GM23338 (cell line): ENCODE data around the gene NUP43. TPM values are rescaled to one million over a fixed set of nuclear protein-coding genes. Genes with fewer than 3 reads are reported as not detected.

Experiments
- ATAC-seq: fragments of 200-7000 bp; cut with Tn5 transposase; 3 replicates; pipeline ENCODE4 v1.9.1; 2020
- DNase-seq: peaks from one replicate; pipeline ENCODE4 v3.0.0-alpha.2; 2015; ENCODE audit warnings: low spot score
- H2AFZ ChIP-seq: fragments of 200-600 bp; sonication (generic); 2 replicates; pipeline ENCODE4 v1.8.0; 2016; ENCODE audit warnings: antibody characterized with exemption, mild to moderate bottlenecking, moderate library complexity
- H3F3A ChIP-seq: fragments of 200-600 bp; sonication (generic); replicated peaks from 2 replicates; pipeline ENCODE4 v1.8.0; 2017; ENCODE audit warnings: antibody characterized with exemption, mixed run types, low read depth
- H3K27ac ChIP-seq: fragments of 200-600 bp; sonication (generic); 2 replicates; pipeline ENCODE4 v1.6.1; 2016; ENCODE audit warnings: low read depth
- H3K27me3 ChIP-seq: fragments of 200-600 bp; sonication (generic); 2 replicates; pipeline ENCODE4 v1.8.0; 2016; ENCODE audit warnings: mild to moderate bottlenecking, mixed run types, moderate library complexity; ENCODE audit not compliant: insufficient read depth
- H3K36me3 ChIP-seq: fragments of 200-600 bp; sonication (generic); 2 replicates; pipeline ENCODE4 v1.8.0; 2016; ENCODE audit warnings: mild to moderate bottlenecking; ENCODE audit not compliant: insufficient read depth
- H3K4me1 ChIP-seq: fragments of 200-600 bp; sonication (generic); 2 replicates; pipeline ENCODE4 v1.8.0; 2016; ENCODE audit warnings: mild to moderate bottlenecking, moderate library complexity; ENCODE audit not compliant: insufficient read depth
- H3K4me2 ChIP-seq: fragments of 200-600 bp; sonication (generic); 2 replicates; pipeline ENCODE4 v1.7.1; 2017; ENCODE audit warnings: mixed run types
- H3K4me3 ChIP-seq: fragments of 200-600 bp; sonication (generic); 2 replicates; pipeline ENCODE4 v1.6.1; 2016; ENCODE audit warnings: mixed run types
- H3K79me2 ChIP-seq: fragments of 200-600 bp; sonication (generic); replicated peaks from 2 replicates; pipeline ENCODE4 v1.8.0; 2017; ENCODE audit warnings: mild to moderate bottlenecking; ENCODE audit not compliant: insufficient read depth
- H3K9me2 ChIP-seq: fragments of 200-600 bp; sonication (generic); 2 replicates; pipeline ENCODE4 v1.8.0; 2017; ENCODE audit not compliant: insufficient read depth
- H4K20me1 ChIP-seq: fragments of 200-600 bp; sonication (generic); replicated peaks from 2 replicates; pipeline ENCODE4 v1.8.0; 2017; ENCODE audit warnings: mild to moderate bottlenecking; ENCODE audit not compliant: insufficient read depth
- H3K27ac Mint-ChIP-seq: 2 replicates; pipeline ENCODE4 v1.8.0; 2020; ENCODE audit warnings: inconsistent platforms, mild to moderate bottlenecking, moderate library complexity, mixed read lengths
- H3K27me3 Mint-ChIP-seq: 3 replicates; pipeline ENCODE4 v1.8.0; 2022; ENCODE audit warnings: low read depth, mild to moderate bottlenecking, moderate library complexity, mixed read lengths, inconsistent platforms; ENCODE audit not compliant: insufficient read depth, poor library complexity
- H3K36me3 Mint-ChIP-seq: 3 replicates; pipeline ENCODE4 v1.8.0; 2021; ENCODE audit warnings: low read depth, mild to moderate bottlenecking, inconsistent platforms, moderate library complexity, mixed read lengths
- H3K4me1 Mint-ChIP-seq: 3 replicates; pipeline ENCODE4 v1.8.0; 2020; ENCODE audit warnings: mild to moderate bottlenecking, inconsistent platforms, mixed read lengths
- H3K4me3 Mint-ChIP-seq: 3 replicates; pipeline ENCODE4 v1.8.0; 2021; ENCODE audit warnings: moderate library complexity, mild to moderate bottlenecking, inconsistent platforms, mixed read lengths
- H3K9me3 Mint-ChIP-seq: 3 replicates; pipeline ENCODE4 v1.8.0; 2020; ENCODE audit warnings: moderate library complexity, mild to moderate bottlenecking, inconsistent platforms, mixed read lengths
- CREB1 ChIP-seq: fragments of 250-450 bp; sonication (Bioruptor Pico); IDR thresholded peaks from 2 replicates; pipeline ENCODE4 v1.5.0; 2020; ENCODE audit warnings: low read depth, mild to moderate bottlenecking, moderate library complexity
- EZH2 ChIP-seq: fragments of 200-600 bp; sonication (generic); IDR thresholded peaks from one replicate; pipeline ENCODE4 v1.8.0; 2017; ENCODE audit warnings: antibody characterized with exemption, mild to moderate bottlenecking, low read depth; ENCODE audit not compliant: unreplicated experiment
- EZH2phosphoT487 ChIP-seq: fragments of 200-600 bp; sonication (generic); IDR thresholded peaks from one replicate; pipeline ENCODE4 v1.8.1; 2018; ENCODE audit warnings: antibody characterized with exemption; ENCODE audit not compliant: unreplicated experiment
- JUNB ChIP-seq: IDR thresholded peaks from one replicate; pipeline ENCODE4 v1.6.1; 2016; ENCODE audit warnings: antibody characterized with exemption; ENCODE audit not compliant: unreplicated experiment
- NANOG ChIP-seq: IDR thresholded peaks from 2 replicates; pipeline ENCODE4 v1.6.1; 2016; ENCODE audit warnings: antibody characterized with exemption, borderline replicate concordance
- POLR2AphosphoS5 ChIP-seq: IDR thresholded peaks from 2 replicates; pipeline ENCODE4 v1.6.1; 2016; ENCODE audit warnings: antibody characterized with exemption, low read depth
- STAT1 ChIP-seq: IDR thresholded peaks from one replicate; pipeline ENCODE4 v1.6.1; 2016; ENCODE audit warnings: antibody characterized with exemption; ENCODE audit not compliant: unreplicated experiment
- ZNF114 ChIP-seq: fragments of 250-450 bp; sonication (Bioruptor Pico); IDR thresholded peaks from 2 replicates; pipeline ENCODE4 v1.5.0; 2020; ENCODE audit warnings: mild to moderate bottlenecking, moderate library complexity
- ZNF331 ChIP-seq: fragments of 250-450 bp; sonication (Bioruptor Pico); IDR thresholded peaks from 2 replicates; pipeline ENCODE4 v1.5.0; 2020; ENCODE audit warnings: low read depth, mild to moderate bottlenecking, moderate library complexity
- polyA plus RNA-seq: library from polyadenylated mRNA; unstranded; fragments of >200 nt; fragmentation: Nextera tagmentation; extraction: Ambion mirVana; gene quantifications from 2 replicates; pipeline ENCODE4 v1.2.1, GENCODE V29; 2016
- total RNA-seq: library from RNA; depleted of rRNA; stranded (reverse); fragments of >200 nt; shearing (Covaris generic); gene quantifications from 2 replicates; pipeline ENCODE4 v1.2.3, GENCODE V29; 2014
- TF ChIP-seq, protein P1 (sequence below): IDR thresholded peaks from 2 replicates; pipeline ENCODE4 v1.6.1; 2016; ENCODE audit warnings: antibody characterized with exemption
- TF ChIP-seq, protein P2 (sequence below): IDR thresholded peaks from one replicate; pipeline ENCODE4 v1.6.1; 2018; ENCODE audit warnings: antibody characterized with exemption; ENCODE audit not compliant: unreplicated experiment
- TF ChIP-seq, protein P3 (sequence below), 2 experiments: fragments of 200-600 bp in 1 of 2; sonication (generic) in 1 of 2; conservative IDR thresholded peaks; 2 replicates each; pipeline versions ENCODE4 v1.5.1 to v1.6.1; 2016 to 2017; ENCODE audit warnings: antibody characterized with exemption in 2 of 2, low read depth in 2 of 2, mild to moderate bottlenecking in 2 of 2, moderate library complexity in 1 of 2
- TF ChIP-seq, protein P4 (sequence below): fragments of 250-450 bp; sonication (Bioruptor Pico); IDR thresholded peaks from 2 replicates; pipeline ENCODE4 v1.5.0; 2020; ENCODE audit warnings: mild to moderate bottlenecking, moderate library complexity

The NUP43 gene
- total and polyA plus RNA-seq, 2 experiments from 2014 or later = 23.4 to 71.8 TPM

DNA sequence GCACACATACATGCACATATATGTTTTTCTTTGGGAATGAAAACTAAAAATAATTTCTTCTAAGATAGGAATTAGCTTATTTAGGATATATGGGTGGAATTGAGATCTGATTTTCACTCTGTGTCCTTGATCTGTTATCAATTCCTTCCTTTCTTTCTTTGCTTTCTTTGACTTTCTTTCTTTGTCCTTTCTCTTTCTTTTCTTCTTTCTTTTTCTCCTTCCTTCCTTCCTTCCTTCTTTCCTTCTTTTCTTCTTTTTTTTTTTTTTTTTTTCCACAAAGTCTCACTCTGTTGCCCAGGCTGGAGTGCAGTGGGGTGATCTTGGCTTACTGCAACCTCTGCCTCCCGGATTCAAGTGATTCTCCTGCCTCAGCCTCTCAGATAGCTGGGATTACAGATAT, 31.3 kb upstream of the NUP43 start:
- Histone ChIP-seq H3K27me3 (no peaks in the 10 kb centered on the region), H3K4me1 (no peaks in the 10 kb centered on the region), H2AFZ (no peak overlapping the region), H4K20me1 (peaks cover 7% of the 10 kb centered on the region), H3F3A (no peaks in the 10 kb centered on the region), H3K9me2 (no peaks in the 10 kb centered on the region), H3K36me3 (peaks cover 12% of the 10 kb centered on the region), H3K27ac (no peak overlapping the region), H3K4me2 (no peak overlapping the region), H3K79me2 (no peaks in the 10 kb centered on the region; the same call in 1 of the 2 replicates), H3K4me3 (no peak overlapping the region)
- ATAC-seq (no peak), DNase-seq (no peak)
- H3K4me3 Mint-ChIP-seq = no peak overlapping the region
- H3K9me3 Mint-ChIP-seq = no peaks in the 10 kb centered on the region
- no peak overlapping the region for H3K27ac Mint-ChIP-seq
- no peaks in the 10 kb centered on the region for H3K4me1 Mint-ChIP-seq
- peaks cover 29% of the 10 kb centered on the region for H3K36me3 Mint-ChIP-seq
- peaks cover 1% of the 10 kb centered on the region for H3K27me3 Mint-ChIP-seq
- TF ChIP-seq EZH2 = no peak
- no peak for TF ChIP-seq ZNF331
- TF ChIP-seq, protein P1, sequence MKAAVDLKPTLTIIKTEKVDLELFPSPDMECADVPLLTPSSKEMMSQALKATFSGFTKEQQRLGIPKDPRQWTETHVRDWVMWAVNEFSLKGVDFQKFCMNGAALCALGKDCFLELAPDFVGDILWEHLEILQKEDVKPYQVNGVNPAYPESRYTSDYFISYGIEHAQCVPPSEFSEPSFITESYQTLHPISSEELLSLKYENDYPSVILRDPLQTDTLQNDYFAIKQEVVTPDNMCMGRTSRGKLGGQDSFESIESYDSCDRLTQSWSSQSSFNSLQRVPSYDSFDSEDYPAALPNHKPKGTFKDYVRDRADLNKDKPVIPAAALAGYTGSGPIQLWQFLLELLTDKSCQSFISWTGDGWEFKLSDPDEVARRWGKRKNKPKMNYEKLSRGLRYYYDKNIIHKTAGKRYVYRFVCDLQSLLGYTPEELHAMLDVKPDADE = no peak
- no peak for TF ChIP-seq EZH2phosphoT487
- TF ChIP-seq, protein P2, sequence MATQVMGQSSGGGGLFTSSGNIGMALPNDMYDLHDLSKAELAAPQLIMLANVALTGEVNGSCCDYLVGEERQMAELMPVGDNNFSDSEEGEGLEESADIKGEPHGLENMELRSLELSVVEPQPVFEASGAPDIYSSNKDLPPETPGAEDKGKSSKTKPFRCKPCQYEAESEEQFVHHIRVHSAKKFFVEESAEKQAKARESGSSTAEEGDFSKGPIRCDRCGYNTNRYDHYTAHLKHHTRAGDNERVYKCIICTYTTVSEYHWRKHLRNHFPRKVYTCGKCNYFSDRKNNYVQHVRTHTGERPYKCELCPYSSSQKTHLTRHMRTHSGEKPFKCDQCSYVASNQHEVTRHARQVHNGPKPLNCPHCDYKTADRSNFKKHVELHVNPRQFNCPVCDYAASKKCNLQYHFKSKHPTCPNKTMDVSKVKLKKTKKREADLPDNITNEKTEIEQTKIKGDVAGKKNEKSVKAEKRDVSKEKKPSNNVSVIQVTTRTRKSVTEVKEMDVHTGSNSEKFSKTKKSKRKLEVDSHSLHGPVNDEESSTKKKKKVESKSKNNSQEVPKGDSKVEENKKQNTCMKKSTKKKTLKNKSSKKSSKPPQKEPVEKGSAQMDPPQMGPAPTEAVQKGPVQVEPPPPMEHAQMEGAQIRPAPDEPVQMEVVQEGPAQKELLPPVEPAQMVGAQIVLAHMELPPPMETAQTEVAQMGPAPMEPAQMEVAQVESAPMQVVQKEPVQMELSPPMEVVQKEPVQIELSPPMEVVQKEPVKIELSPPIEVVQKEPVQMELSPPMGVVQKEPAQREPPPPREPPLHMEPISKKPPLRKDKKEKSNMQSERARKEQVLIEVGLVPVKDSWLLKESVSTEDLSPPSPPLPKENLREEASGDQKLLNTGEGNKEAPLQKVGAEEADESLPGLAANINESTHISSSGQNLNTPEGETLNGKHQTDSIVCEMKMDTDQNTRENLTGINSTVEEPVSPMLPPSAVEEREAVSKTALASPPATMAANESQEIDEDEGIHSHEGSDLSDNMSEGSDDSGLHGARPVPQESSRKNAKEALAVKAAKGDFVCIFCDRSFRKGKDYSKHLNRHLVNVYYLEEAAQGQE = no peak
- TF ChIP-seq NANOG = no peak
- TF ChIP-seq, protein P3, sequence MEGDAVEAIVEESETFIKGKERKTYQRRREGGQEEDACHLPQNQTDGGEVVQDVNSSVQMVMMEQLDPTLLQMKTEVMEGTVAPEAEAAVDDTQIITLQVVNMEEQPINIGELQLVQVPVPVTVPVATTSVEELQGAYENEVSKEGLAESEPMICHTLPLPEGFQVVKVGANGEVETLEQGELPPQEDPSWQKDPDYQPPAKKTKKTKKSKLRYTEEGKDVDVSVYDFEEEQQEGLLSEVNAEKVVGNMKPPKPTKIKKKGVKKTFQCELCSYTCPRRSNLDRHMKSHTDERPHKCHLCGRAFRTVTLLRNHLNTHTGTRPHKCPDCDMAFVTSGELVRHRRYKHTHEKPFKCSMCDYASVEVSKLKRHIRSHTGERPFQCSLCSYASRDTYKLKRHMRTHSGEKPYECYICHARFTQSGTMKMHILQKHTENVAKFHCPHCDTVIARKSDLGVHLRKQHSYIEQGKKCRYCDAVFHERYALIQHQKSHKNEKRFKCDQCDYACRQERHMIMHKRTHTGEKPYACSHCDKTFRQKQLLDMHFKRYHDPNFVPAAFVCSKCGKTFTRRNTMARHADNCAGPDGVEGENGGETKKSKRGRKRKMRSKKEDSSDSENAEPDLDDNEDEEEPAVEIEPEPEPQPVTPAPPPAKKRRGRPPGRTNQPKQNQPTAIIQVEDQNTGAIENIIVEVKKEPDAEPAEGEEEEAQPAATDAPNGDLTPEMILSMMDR (conservative IDR thresholded peaks at IDR 0.05; ENCODE audit: low read depth in 2 of 2) = no peak
- TF ChIP-seq, protein P4, sequence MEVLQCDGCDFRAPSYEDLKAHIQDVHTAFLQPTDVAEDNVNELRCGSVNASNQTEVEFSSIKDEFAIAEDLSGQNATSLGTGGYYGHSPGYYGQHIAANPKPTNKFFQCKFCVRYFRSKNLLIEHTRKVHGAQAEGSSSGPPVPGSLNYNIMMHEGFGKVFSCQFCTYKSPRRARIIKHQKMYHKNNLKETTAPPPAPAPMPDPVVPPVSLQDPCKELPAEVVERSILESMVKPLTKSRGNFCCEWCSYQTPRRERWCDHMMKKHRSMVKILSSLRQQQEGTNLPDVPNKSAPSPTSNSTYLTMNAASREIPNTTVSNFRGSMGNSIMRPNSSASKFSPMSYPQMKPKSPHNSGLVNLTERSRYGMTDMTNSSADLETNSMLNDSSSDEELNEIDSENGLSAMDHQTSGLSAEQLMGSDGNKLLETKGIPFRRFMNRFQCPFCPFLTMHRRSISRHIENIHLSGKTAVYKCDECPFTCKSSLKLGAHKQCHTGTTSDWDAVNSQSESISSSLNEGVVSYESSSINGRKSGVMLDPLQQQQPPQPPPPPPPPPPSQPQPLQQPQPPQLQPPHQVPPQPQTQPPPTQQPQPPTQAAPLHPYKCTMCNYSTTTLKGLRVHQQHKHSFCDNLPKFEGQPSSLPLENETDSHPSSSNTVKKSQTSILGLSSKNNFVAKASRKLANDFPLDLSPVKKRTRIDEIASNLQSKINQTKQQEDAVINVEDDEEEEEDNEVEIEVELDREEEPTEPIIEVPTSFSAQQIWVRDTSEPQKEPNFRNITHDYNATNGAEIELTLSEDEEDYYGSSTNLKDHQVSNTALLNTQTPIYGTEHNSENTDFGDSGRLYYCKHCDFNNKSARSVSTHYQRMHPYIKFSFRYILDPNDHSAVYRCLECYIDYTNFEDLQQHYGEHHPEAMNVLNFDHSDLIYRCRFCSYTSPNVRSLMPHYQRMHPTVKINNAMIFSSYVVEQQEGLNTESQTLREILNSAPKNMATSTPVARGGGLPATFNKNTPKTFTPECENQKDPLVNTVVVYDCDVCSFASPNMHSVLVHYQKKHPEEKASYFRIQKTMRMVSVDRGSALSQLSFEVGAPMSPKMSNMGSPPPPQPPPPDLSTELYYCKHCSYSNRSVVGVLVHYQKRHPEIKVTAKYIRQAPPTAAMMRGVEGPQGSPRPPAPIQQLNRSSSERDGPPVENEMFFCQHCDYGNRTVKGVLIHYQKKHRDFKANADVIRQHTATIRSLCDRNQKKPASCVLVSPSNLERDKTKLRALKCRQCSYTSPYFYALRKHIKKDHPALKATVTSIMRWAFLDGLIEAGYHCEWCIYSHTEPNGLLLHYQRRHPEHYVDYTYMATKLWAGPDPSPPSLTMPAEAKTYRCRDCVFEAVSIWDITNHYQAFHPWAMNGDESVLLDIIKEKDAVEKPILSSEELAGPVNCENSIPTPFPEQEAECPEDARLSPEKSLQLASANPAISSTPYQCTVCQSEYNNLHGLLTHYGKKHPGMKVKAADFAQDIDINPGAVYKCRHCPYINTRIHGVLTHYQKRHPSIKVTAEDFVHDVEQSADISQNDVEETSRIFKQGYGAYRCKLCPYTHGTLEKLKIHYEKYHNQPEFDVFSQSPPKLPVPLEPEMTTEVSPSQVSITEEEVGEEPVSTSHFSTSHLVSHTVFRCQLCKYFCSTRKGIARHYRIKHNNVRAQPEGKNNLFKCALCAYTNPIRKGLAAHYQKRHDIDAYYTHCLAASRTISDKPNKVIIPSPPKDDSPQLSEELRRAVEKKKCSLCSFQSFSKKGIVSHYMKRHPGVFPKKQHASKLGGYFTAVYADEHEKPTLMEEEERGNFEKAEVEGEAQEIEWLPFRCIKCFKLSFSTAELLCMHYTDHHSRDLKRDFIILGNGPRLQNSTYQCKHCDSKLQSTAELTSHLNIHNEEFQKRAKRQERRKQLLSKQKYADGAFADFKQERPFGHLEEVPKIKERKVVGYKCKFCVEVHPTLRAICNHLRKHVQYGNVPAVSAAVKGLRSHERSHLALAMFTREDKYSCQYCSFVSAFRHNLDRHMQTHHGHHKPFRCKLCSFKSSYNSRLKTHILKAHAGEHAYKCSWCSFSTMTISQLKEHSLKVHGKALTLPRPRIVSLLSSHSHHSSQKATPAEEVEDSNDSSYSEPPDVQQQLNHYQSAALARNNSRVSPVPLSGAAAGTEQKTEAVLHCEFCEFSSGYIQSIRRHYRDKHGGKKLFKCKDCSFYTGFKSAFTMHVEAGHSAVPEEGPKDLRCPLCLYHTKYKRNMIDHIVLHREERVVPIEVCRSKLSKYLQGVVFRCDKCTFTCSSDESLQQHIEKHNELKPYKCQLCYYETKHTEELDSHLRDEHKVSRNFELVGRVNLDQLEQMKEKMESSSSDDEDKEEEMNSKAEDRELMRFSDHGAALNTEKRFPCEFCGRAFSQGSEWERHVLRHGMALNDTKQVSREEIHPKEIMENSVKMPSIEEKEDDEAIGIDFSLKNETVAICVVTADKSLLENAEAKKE (CRISPR knock-in tag) = no peak
- no peak for TF ChIP-seq ZNF114 (CRISPR knock-in tag)
- TF ChIP-seq CREB1 (CRISPR knock-in tag) = no peak
- TF ChIP-seq POLR2AphosphoS5 = no peak
- no peak for TF ChIP-seq STAT1
- no peak for TF ChIP-seq JUNB
